Heart left ventricle (tissue), 16 donors: ENCODE results near the gene COL26A1. TPM values are rescaled to one million over a fixed set of nuclear protein-coding genes. Genes with fewer than 3 reads are reported as not detected.
"Not testable (repeated sequence)": the region's sequence is repeated elsewhere in the genome, so short reads cannot be mapped to it uniquely, and the experiment has no call there.

ENCODE experiments used
- ATAC-seq, 4 donors: fragments of 200-7000 bp; cut with Tn5 transposase; one replicate each; pipeline ENCODE4 v1.9.1; 2020 to 2022; ENCODE audit warnings: moderate library complexity in 4 of 4, mild to moderate bottlenecking in 3 of 4, moderate number of reproducible peaks in 1 of 4
- DNase-seq, 5 donors: peaks; one replicate each; pipeline ENCODE4 v3.0.0-alpha.2; 2020
- H3K27ac ChIP-seq, 12 donors: fragments of 200-600 bp; sonication (generic) in 4 of 12; one replicate each; pipeline versions ENCODE4 v1.5.0 to v1.8.0; 2016 to 2022; ENCODE audit warnings: mild to moderate bottlenecking in 2 of 12
- H3K27me3 ChIP-seq, 9 donors: fragments of 200-600 bp; sonication (generic) in 2 of 9; one replicate each; pipeline versions ENCODE4 v1.5.1 to v1.8.0; 2016 to 2022; ENCODE audit warnings: mild to moderate bottlenecking in 3 of 9
- H3K36me3 ChIP-seq, 9 donors: fragments of 200-600 bp; sonication (generic) in 2 of 9; one replicate each; pipeline versions ENCODE4 v1.5.0 to v1.8.0; 2018 to 2022; ENCODE audit warnings: mild to moderate bottlenecking in 2 of 9
- H3K4me1 ChIP-seq, 12 donors: fragments of 200-600 bp; sonication (generic) in 4 of 12; one replicate each; pipeline versions ENCODE4 v1.5.0 to v1.8.0; 2016 to 2022; ENCODE audit warnings: mild to moderate bottlenecking in 3 of 12
- H3K4me3 ChIP-seq, 12 donors: fragments of 200-600 bp; sonication (generic) in 4 of 12; one replicate each; pipeline versions ENCODE4 v1.5.0 to v1.8.0; 2017 to 2022; ENCODE audit warnings: mild to moderate bottlenecking in 9 of 12, moderate library complexity in 4 of 12
- H3K9me3 ChIP-seq, 12 donors: fragments of 200-600 bp; sonication (generic) in 4 of 12; one replicate each; pipeline versions ENCODE4 v1.5.0 to v1.8.0; 2016 to 2022; ENCODE audit warnings: mild to moderate bottlenecking in 1 of 12
- POLR2A ChIP-seq, 2 donors: fragments of 450-650 bp; IDR thresholded peaks; one replicate each; pipeline ENCODE4 v1.6.1; 2017; ENCODE audit warnings: antibody characterized with exemption in 2 of 2, mild to moderate bottlenecking in 2 of 2, moderate library complexity in 2 of 2
- WGBS, 4 donors: extraction: QIAGEN DNeasy Blood & Tissue Kit in 2 of 4; methylation state at CpG; one replicate each; pipeline versions ENCODE4 v1.1.5 to v1.1.7; 2013 to 2018; 5-methylcytosine and 5-hydroxymethylcytosine counted together
- intact Hi-C, 10 donors: fragments of 100-400 bp; cut with DNase I; formaldehyde crosslinking; loops; one replicate each; pipeline versions ENCODE4 v1.11.1 to v1.14.2; 2022
- polyA plus RNA-seq, 2 donors: library from polyadenylated mRNA; stranded (reverse); fragments of 200-250 nt; gene quantifications; one replicate each; pipeline ENCODE4 v1.2.3, GENCODE V29; 2013
- total RNA-seq, 9 donors: library from RNA; depleted of rRNA in 2 of 9; stranded (reverse); fragments of >200 nt in 2 of 9; fragmentation: NEBNext Ultra II Directional in 3 of 9; extraction: Animal tissue kit (Norgen Biotek cat#: 25700) in 3 of 9; gene quantifications; one replicate each; pipeline versions ENCODE4 v1.1.0 to v1.2.4, GENCODE V29; 2016 to 2023
- TF ChIP-seq, protein P1 (sequence below), 12 donors: fragments of 200-600 bp; sonication (generic) in 4 of 12; IDR thresholded peaks; one replicate each; pipeline versions ENCODE4 v1.5.0 to v1.8.0; 2018 to 2022; ENCODE audit warnings: antibody characterized with exemption in 12 of 12, mild to moderate bottlenecking in 5 of 12
- donor health status: ischemic (EF 13 %, LVEDD 7.1; RV severe dilation, severe dysfunction).
- donor health status: healthy with polysubstance abuse.
- donor health status: DM: no; HTN: yes; CAD: no.
- donor health status: DM: no; HTN: no; CAD: no.
- donor health status: ischemic (EF 25% LVEDD 6.9; RV normal size, moderate dysfunction).
- donor health status: ischemic (EF 25% LVEDD 5.7; RV mildly dilated, moderate dysfunction).
- donor health status: healthy.
- donor health status: DM: yes; HTN: yes; CAD: no.
- donor health status: ischemic (EF 35%, LVEDD 5.7; RV mildly dilated, moderate dysfunction).
- donor health status: nonischemic (EF 11% LVEDD 7.7; RV severe dilation, severe dysfunction).
- donor health status: DM: yes; HTN: yes; CAD: no.
- donor health status: PGD.
- donor health status: ischemic (EF 29% LVEDD 5.4; RV normal size, mild dysfunction).
- donor health status: nonischemic (EF 23%, LVEDD 6.1; RV moderate dilation, normal function).

The COL26A1 gene
- total and polyA plus RNA-seq, 11 donors = 0.08 to 2.1 TPM; not detected in 9

DNA sequence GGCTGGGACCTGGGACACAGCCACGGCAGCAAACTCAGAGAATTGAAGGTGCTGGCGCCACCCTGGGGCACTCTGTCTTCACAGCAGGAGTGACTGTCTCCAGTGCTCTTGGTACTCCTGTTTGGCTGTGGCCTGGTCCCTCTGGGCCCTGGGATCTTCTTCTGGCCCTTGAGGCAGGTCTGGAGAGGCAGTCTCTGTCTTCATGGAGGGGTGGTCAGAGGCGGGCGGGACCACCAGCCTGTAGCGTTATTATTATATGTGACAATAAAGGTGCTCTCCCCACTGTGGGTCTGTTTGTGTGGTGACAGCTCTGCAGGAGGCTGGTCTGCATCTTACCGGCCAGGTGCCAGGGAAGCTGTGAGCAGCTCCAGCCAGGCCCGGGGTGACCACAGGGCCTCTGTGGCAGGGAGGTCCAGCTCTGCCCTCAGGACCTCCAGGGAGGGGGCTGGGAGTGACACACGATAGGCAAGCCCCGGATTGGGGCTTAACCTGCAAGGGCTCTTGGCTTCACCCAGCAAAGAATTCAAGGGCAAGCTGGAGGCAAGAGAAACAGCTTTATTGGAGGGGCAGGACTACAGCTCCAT is 196.2 kb downstream of the COL26A1 start:
- ATAC-seq = no peak
- Histone ChIP-seq H3K4me3 (no peak overlapping the region), H3K9me3 (no peaks in the 10 kb centered on the region), H3K36me3 (no peaks in the 10 kb centered on the region), H3K27me3 (peaks cover 0 to 10% (median 0%) of the 10 kb centered on the region in 9 donors), H3K4me1 (peaks cover 0 to 4% (median 0%) of the 10 kb centered on the region in 12 donors), H3K27ac (no peak overlapping the region)
- DNase-seq = peak in 1 of 5 donors; percentile 50
- TF ChIP-seq POLR2A (IDR thresholded peaks at IDR 0.05) = no peak
- TF ChIP-seq, protein P1, sequence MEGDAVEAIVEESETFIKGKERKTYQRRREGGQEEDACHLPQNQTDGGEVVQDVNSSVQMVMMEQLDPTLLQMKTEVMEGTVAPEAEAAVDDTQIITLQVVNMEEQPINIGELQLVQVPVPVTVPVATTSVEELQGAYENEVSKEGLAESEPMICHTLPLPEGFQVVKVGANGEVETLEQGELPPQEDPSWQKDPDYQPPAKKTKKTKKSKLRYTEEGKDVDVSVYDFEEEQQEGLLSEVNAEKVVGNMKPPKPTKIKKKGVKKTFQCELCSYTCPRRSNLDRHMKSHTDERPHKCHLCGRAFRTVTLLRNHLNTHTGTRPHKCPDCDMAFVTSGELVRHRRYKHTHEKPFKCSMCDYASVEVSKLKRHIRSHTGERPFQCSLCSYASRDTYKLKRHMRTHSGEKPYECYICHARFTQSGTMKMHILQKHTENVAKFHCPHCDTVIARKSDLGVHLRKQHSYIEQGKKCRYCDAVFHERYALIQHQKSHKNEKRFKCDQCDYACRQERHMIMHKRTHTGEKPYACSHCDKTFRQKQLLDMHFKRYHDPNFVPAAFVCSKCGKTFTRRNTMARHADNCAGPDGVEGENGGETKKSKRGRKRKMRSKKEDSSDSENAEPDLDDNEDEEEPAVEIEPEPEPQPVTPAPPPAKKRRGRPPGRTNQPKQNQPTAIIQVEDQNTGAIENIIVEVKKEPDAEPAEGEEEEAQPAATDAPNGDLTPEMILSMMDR (IDR thresholded peaks at IDR 0.05) = no peak
- intact Hi-C loops = no loop called here
- 64 to 75% (median 70%) methylated on average over 4 to 9 of the region's 9 CpGs for WGBS, 4 donors

DNA sequence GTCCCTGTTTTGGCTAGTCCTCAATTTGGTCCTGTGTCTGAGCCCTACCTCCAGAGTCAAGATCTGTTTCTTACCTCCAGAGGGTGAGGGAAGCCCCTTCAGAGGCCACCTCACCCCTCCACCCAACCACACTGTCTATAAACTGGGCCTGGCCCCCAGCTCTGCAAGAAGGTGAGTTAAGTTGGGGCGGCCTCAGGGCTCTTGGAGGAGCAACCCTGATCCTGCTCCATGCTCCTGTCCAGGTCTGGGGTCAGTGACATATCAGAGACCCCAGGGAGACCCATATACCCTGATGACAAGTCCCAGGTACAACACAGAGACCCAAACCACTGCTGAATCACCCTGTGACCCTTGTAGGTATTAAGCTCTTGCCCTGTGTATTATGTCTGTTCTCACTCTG is 196.9 kb downstream of the COL26A1 start:
- ATAC-seq (no peak), DNase-seq (no peak)
- peaks cover 0 to 10% (median 0%) of the 10 kb centered on the region in 9 donors for H3K27me3 ChIP-seq
- 80 to 100% (median 99%) methylated on average over 1 of the region's 1 CpG for WGBS, 4 donors
- intact Hi-C loops = no loop called here
- TF ChIP-seq, protein P1 (IDR thresholded peaks at IDR 0.05) = no peak
- no peaks in the 10 kb centered on the region for H3K36me3 ChIP-seq
- H3K4me1 ChIP-seq = peaks cover 0 to 5% (median 0%) of the 10 kb centered on the region in 12 donors
- no peaks in the 10 kb centered on the region for H3K9me3 ChIP-seq
- H3K27ac ChIP-seq = no peak overlapping the region
- no peak overlapping the region for H3K4me3 ChIP-seq

DNA sequence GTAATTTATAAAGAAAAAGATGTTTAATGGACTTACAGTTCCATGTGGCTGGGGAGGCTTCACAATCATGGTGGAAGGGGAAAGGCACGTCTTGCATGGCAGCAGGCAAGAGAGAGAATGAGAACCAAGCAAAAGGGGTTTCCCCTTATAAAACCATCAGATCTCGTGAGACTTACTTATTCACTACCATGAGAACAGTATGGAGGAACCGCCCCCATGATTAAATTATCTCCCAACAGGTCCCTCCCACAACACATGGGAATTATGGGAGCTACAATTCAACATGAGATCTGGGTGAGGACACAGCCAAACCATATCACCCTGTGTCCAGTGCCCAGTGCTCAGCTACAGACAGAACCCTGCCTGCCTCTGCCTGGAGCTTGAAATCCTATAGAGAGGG is 197.3 kb downstream of the COL26A1 start:
- H3K4me1 ChIP-seq, H3K9me3 ChIP-seq, H3K4me3 ChIP-seq, intact Hi-C loops, H3K36me3 ChIP-seq, DNase-seq, H3K27ac ChIP-seq, ATAC-seq: not testable (repeated sequence)
- WGBS, 4 donors = 85 to 93% (median 90%) methylated on average over 3 of the region's 3 CpGs
- peaks cover 0 to 11% (median 0%) of the 10 kb centered on the region in 9 donors for H3K27me3 ChIP-seq

DNA sequence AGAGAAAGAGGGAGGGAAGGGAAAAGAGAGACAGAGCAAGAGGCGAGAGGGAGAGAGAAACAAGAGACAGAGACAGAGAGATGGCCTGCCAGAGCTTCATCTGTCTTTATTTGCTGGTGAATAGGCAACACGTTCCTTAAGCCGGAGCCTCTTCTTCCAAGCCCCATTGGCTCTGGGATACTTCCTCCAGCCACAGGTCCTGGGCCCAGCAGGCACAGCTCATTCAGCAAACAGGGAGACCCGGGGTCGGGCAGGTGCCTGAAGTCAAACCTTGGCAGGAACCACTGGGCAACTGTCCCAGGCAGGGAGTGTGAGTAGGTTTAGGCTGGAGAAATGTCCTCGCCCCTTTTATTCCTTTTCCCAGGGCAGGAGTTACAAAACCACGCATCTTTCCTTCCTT is 198.2 kb downstream of the COL26A1 start:
- DNase-seq = no peak
- Histone ChIP-seq H3K4me1 (peaks cover 0 to 5% (median 0%) of the 10 kb centered on the region in 12 donors), H3K36me3 (no peaks in the 10 kb centered on the region), H3K4me3 (no peak overlapping the region), H3K27me3 (peaks cover 0 to 11% (median 0%) of the 10 kb centered on the region in 9 donors), H3K9me3 (no peaks in the 10 kb centered on the region), H3K27ac (no peak overlapping the region)
- TF ChIP-seq POLR2A (IDR thresholded peaks at IDR 0.05) = no peak
- TF ChIP-seq, protein P1 (IDR thresholded peaks at IDR 0.05) = no peak
- intact Hi-C loops = no loop called here
- ATAC-seq = no peak
- 53 to 75% (median 67%) methylated on average over 7 of the region's 7 CpGs for WGBS, 4 donors

DNA sequence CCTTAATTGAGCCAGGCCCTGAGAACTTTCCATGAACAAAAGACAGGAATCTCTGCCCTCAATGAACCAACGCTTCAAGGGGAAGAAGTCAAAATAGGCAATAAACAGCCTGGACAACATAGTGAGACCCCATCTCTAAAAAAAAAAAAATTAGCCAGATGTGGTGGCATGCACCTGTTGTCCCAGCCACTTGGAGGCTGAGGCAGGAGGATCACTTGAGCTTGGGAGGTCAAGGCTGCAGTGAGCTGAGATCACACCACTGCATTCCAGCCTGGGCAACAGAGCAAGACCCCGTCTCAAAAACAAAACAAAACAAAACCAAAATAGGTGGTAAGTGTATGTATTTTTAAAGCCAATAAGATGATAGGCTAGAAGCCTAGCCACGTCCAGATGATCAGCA is 198.6 kb downstream of the COL26A1 start:
- peaks cover 0 to 11% (median 0%) of the 10 kb centered on the region in 9 donors for H3K27me3 ChIP-seq
- ATAC-seq = not testable (repeated sequence)

More for the DNA sequence above, 198.6 kb downstream of the COL26A1 start:
- WGBS, 4 donors = 58 to 94% (median 80%) methylated on average over 3 of the region's 3 CpGs
- H3K4me3 ChIP-seq, H3K4me1 ChIP-seq, H3K36me3 ChIP-seq, intact Hi-C loops, DNase-seq, H3K9me3 ChIP-seq, H3K27ac ChIP-seq: not testable (repeated sequence)
